GM19395 (cell line): ENCODE data around the gene RPL32.
"Not testable (repeated sequence)": the region's sequence is repeated elsewhere in the genome, so short reads cannot be mapped to it uniquely, and the experiment has no call there.

Experiments used
- ATAC-seq: cut with Tn5 transposase; IDR thresholded peaks from one replicate; pipeline ENCODE4 v1.9.1; 2021; ENCODE audit warnings: mild to moderate bottlenecking, moderate library complexity; ENCODE audit not compliant: unreplicated experiment

The RPL32 gene

DNA sequence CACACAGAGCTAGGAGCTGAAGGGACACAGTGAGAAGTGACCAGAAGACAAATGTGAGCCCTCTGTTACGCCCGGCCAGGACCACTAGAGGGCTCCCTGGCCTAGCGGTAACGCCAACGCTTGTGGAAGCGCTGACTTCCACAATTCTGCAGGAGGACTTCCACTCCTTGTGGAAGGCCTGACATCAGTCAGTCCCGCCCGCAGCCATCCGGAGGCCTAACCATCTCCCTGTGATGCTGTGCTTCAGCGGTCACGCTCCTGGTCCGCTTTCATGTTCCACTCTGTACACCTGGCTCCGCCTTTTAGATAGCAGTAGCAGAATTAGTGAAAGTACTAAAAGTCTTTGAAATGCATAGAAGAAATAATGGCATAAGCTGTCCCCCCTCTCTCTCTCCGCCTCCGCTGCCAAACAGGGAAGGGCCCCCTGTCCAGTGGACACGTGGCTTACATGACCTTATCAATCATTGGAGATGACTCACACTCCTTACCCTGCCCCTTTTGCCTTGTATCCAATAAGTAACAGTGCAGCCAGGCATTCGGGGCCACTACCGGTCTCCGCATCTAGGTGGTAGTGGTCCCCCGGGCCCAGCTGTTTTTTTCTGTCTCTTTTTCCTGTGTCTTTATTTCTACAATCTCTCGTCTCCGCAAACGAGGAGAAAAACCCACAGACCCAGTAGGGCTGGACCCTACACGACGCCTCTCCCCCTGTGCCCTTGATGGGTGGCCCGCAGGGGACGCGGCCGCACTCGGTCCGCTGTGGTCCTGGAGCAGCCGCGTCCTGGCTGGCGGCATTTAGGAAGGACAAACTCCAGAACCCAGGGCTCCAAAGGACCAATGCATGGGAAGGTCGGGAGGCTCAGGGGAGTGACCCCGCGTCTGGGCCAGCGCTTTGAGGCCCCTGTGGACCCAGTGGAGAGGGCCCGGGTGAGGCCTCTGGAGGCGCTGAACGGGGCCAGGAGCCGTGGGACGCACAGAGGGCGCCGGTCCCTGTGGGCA lies 27.0 kb upstream of the RPL32 start:
- ATAC-seq = peak; percentile 75

DNA sequence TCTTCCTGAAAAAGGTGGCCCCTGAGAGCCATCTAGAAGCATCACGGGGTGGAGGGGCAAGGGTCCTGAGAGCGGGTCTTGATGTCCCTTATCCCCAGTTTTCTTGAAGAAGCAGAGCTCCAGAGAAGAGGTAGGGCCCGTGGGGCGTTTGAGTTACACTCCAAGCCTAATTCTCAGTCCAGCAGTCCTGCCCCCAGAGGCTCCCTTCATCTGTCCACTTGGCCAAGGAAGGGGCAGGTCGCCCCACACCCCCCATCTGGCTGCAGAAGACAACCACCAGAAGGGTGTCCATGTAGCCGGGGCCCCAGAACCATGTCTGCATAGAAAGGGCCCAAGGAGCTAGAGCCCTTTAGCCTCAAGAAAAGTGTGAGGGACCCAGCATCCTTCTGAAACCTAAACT lies 25.5 kb upstream of the RPL32 start:
- ATAC-seq = no peak

DNA sequence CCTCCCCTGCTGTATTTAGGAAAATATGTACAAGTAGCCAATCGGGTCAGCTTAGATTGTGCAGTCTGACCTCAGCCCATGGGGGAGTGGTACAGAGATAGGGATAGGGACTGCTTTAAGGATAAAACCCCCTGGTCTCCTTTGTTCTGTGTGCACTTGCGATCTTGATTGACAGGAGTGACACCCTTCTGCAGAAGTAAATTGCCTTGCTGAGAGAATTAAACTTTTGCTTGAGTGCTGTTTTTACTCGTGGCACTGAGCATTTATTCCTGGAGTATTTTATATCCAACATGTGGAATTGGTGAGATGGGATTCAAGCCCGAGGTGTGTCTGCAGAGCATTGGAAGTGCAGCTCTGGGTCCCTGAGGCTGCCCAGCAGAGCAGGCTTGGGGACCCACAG lies 23.9 kb upstream of the RPL32 start:
- ATAC-seq = no peak

DNA sequence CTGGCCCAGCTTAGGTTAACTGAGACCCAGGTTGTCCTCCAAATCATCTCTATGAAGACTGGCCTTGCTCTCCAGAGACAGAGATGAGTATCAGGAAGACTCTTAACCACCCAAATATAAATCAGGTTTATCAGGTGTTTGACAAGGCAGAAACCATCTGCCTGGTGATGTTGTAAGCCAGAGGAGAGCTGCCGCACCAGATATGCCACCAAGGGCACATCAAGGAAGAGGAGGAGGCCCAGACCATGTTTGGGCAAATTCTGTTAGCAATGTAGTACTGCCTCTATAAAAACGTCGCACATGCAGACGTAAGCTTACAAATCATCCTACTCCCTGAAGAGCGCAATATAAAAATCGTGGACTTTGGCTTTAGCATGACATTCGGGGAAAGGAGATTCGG lies 21.0 kb upstream of the RPL32 start:
- no peak for ATAC-seq

DNA sequence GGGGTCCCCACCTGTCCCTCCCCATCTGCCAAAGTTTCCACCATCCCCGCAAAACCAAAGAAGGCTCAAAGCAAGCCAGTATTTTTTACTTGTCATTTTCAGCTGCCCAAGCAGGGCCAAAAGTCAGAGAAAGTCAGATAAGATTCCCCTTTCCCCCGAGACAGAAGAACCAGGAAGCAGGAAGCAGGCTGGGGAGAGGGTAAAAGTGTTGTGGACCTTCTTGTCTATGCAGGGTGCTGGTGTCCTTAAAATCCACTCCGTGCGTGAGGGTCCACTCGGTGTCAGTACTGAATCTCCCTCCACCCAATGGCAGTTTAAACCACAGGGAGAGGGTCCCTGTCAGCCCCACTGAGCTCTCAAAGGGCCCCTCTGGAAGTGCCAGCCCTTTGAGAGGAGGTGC lies 20.2 kb upstream of the RPL32 start:
- no peak for ATAC-seq

DNA sequence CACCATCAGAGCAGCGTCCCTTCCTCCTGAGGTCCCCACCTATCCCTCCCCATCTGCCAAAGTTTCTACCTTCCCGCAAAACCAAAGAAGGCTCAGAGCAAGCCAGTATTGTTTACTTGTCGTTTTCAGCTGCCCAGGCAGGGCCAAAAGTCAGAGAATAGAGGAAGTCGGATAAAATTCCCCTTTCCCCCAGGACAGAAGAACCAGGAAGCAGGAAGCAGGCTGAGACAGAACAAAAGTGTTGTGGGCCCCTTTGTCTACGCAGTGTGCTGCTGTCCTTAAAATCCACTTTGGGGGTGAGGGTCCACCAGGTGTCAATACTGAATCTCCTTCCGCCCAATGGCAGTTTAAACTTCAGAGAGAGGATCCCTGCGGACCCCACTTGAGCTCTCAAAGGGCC lies 18.5 kb upstream of the RPL32 start:
- no peak for ATAC-seq

DNA sequence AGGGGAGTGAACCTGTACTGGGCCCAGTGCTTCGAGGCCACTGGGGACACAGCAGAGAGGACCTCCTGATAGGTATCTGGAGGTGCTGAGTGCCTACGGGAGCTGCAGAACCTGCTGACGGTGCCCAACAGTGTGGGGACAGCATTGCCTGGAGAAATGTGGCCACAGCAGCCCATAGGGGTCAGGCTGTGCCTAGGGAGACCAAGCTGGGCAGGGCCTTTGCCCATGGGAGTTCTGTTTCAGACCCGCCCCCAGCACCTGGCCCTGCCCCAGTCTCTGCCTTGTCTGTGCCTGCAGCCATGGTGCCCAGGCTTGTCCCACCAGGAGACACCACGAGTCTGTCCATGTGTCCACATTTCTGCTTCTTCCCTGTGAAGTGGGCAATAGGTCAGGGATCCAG lies 15.3 kb upstream of the RPL32 start:
- ATAC-seq = no peak

DNA sequence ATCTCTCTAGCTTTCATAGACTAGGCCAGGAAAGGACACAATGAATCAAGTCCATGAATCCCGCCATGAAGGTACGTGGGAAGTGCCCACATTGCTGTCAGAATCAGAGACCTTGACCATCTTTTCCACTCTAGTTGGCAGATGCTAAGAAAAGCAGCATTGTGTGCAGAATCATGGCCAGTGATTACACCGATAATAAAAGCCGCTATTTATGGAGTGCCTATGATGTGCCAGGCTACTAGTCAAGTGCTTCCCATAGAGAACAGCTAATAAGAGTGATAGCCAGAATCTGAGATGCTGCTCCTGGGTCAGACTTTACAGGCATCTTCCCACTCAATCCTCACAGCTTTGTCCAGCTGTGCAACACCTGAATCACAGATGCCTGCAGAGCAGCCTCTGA lies 13.2 kb upstream of the RPL32 start:
- no peak for ATAC-seq

DNA sequence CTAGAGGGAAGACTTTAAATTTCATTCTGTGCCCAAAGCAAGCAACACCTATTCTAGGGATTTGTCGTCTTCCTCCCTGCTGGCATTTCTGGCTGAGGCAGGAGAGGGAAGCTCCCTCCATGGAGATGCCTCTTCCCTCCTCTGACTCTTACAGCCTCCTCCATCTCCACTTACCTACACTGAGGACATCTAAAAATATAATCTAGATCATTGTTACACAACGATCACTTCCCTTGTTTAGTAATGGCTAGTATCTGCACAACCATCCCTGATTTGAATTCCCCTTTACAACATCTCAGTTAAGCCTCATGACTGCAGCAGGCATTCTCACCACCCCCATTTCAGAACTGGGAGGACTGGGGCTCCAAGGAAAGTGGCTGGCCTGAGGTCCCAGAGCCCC lies 12.5 kb upstream of the RPL32 start:
- ATAC-seq = not testable (repeated sequence)

DNA sequence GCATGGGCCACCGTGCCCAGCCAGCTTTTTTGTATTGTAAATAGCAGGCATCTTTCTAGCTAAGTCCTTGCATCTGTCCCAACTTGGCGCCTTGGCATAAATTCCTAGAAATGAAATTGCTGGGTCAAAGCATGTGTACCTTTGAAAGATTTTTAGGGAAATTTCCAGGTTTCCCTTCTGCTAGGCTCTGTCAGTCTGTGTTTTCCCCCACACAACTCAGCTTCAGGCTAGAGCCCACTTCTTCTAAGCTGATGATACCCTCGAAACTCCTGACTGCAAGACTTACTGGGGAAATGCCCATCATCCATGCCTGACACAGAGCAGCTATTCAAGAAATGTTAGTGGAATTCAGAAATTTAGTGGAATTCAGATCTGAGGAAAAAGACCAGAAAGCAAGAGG lies 10.8 kb upstream of the RPL32 start:
- ATAC-seq = no peak

DNA sequence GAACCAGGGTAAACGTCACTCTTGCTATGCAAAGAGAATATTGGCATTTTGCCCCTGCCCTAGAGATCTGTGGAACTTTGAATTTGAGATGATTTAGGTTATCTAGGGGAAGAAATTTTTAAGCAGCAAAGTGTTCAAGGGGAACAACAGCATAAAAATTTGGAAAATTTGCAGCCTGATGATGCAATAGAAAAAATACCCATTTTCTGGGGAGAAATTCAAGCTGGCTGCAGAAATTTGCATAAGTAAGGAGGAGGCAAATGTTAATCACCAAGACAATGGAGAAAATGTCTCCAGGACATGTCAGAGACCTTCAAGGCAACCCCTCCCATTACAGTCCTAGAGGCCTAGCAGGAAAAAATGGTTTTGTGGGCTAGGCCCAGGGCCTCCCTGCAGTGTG lies 4.4 kb upstream of the RPL32 start:
- ATAC-seq = no peak

DNA sequence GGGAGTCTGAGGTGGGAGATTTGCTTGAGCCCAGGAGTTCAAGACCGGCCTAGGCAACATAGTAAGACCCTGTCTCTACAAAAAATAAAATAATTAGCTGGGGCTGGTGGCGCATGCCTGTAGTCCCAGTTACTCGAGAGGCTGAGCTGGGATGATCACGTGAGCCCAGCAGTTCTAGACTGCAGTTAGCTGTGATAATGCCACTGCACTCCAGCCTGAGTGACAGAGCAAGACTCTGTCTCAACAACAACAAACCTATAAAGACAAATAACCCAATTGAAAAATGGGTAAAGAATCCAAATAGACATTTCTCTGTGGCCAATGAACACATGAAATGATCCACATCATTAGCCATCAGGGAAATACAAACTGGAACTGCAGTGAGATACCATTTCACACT lies 1.1 kb upstream of the RPL32 start:
- no peak for ATAC-seq

DNA sequence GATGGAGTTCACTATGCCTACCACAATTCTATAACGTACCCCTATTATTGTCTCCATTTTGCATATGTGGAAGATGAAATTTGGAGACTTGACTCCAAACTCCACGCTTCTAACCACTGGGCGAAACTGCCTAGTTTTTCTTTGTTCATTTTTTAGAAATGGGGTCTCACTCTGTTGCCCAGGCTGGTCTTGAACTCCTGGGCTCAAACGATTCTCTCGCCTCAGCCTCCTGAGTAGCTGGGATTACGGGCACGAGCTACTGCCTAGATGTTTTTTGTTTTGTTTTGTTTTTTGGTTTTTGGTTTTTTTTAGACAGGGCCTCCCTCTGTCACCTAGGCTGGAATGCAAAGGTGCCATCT lies 584 bp upstream of the RPL32 start:
- ATAC-seq = peak; percentile 17

DNA sequence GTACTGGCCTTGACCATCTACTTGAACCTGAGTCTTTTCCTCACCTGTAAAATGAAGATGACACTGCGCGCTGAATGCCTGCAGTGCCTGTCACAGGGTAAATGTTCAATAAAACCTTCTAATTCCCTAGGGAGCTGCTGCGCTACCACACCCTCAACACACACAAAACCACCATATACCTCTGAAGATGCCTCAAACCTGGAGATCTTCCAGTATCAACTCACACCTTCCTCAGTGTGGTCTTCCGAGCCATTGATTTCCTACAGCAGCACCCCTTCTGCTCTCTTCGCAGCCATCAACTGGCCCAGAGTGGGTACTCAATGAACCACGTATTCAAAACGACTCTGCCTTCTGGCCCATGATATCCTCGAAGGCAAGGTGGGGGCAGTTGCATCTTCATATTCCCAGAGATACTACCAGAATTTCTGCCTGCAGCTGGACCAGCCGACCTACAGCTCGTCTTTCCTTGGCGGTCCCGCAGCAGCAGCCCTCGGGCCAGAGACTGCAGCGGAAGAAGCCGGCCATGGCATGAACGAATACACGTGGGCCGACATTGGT lies 695 bp downstream of the RPL32 start:
- peak; percentile 27 for ATAC-seq

DNA sequence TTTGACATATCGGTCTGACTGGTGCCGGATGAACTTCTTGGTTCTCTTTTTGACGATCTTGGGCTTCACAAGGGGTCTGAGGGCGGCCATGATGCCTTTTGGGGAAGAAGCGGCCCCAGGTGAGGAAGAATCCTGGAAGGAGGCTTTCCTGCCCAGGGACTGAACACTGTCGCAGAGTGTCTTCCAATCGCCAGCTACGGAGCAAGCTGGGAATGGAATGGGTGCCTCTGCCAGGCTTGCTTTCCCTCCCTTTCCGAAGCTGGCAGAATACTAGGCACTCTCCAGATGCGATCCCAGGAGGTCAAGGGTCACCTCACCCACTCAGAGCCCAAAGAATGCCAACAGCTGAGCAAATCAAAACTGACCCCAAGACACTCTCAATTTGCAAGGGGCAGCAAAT lies 1.2 kb downstream of the RPL32 start:
- not testable (repeated sequence) for ATAC-seq

DNA sequence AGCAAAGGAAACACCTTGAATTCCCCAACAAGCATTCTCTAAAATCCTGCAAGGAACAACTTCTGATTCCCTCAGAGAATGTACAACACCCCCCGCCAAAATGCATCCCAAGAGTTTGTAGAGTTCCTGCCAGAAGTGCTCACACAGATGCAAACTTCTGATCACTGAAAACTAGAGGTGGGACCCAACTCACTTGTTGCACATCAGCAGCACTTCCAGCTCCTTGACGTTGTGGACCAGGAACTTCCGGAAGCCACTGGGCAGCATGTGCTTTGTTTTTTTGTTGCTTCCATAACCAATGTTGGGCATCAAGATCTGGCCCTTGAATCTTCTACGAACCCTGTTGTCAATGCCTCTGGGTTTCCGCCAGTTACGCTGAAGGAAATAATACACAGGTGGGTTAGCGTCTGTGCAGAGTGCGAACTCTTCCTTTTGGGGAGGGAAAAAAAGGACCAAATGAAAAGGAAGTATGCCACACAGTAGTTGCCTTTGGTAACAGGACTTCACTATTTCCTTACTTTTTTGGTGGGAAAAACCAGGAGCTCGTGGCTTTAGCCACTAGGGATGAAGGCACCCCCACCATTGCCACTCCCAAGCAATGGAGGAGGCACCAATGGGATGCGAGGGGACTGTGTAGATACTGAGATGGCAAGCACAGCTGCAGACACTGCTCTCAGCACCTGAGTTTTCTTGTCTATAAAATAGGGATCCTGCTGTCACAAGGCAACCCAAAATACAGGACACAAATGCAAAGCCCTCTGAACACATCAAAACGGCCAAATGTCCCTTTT lies 2.0 kb downstream of the RPL32 start:
- ATAC-seq = no peak

DNA sequence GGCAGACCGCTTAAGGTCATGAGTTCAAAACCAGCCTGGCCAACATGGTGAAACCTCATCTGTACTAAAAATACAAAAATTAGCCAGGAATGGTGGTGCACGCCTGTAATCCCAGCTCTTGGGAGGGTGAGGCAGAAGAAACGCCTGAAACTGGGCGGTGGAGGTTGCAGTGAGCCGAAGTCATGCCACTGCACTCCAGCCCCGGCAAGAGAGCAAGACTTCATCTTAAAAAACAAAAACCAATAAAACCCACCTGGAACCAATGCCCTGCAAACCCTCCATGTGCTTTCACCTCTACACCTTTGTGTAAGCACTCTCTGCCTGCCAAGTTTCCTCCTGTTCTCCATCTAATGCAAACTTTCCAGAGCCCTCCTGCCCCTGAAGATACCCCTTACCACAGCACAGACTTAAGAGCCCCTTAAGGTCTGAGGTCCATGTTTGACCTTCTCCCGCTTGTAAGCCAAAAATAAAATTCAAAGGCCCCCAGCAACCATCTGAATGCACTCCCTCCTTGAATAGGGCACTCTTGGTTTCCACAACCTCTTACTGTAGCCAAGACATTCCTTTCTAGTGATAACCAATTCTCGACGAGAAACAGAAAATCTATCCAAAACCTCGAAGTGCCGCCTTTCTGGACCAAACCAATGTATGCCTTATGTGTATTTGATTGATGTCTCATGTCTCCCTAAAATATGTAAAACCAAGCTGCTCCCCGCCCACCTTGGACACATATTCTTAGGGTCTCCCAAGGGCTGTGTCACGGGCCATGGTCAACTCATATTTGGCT lies 3.0 kb downstream of the RPL32 start:
- ATAC-seq = no peak

DNA sequence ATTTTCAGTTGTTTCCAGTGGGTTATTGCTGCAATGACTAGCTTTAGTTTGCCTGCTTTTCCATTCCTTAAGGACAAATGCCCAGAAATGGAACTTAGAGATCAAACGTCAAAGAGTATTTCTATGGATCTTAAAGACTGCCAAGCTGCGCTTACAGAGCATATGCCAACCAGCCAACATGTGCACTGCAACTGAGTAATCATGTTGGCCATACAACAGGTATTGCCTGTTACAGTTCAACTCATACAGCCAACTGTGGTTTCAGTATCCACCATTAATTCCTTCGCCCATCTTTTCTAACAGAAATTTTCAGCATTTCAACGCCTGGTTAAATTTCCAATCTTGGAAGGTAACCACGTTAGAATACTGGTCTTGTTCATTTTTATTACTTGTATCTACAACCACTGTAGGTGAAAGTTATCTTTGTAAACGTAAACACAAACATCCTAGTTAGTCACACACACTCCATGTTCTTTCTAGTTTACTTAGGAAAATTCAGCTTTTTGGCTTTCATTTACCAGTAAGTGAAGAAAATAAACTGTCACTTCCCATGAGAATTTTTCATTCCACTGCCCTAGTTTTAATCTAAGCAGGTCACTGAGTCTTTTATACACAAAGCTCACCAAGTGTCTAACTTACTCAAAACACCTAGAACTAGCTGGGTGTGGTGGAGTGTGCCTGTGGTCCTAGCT lies 3.9 kb downstream of the RPL32 start:
- ATAC-seq = no peak

DNA sequence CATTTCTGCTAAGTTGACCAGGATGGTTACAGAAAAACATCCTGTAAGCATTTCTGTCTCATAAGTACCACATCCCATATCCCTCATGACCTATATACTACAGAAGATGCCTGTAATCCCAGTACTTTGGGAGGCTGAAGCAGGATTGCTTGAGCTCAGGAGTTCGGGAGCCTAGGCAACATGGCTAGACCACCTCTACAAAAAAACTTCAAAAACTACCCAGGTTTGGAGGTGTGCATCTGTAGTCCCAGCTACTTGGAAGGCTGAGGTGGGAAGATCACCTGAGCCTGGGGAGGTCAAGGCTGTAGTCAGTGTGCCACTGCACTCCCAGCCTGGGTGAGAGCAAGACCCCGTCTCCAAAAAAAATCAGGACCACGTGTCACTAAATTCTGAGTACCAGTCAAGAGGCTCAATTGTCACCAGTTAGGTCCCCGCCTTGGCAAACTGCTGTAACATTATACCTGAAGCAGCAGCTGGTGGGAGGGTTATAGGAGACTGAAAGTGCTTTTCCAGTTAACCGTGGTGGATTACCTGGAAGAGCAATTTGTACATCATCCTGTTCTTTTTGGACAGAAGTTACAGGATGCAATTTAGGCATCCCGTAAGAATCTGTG lies 6.2 kb downstream of the RPL32 start:
- no peak for ATAC-seq
